GM12878 (cell line): ENCODE results near the gene HEG1. TPM values are rescaled to one million over a fixed set of nuclear protein-coding genes. Genes with fewer than 3 reads are reported as not detected.

ENCODE experiments used
- ATAC-seq: fragments of 200-7000 bp; cut with Tn5 transposase; 3 replicates; pipeline ENCODE4 v1.9.1; 2020; ENCODE audit warnings: mild to moderate bottlenecking, moderate library complexity
- BruUV-seq: library from RNA; stranded (reverse); fragments of 400-500 nt; replicated peaks from 2 replicates; lab custom pipeline; 2021; lab: Mats Ljungman, UMichigan
- CTCF ChIA-PET: fragments of 300-600 bp; sonication (Branson Sonifier 250); formaldehyde crosslinking; extraction: SDS; loops from one replicate; lab custom pipeline; 2021; ENCODE audit warnings: inconsistent platforms; lab: Yijun Ruan, JAX
- POLR2A ChIA-PET: fragments of 350-600 bp; formaldehyde crosslinking; extraction: SDS; loops from one replicate; lab custom pipeline; 2021; ENCODE audit warnings: inconsistent platforms; lab: Charles Lee
- RAD21 ChIA-PET: fragments of 300-600 bp; sonication (Branson Sonifier 250); formaldehyde crosslinking; loops from one replicate; lab custom pipeline; 2023; ENCODE audit warnings: antibody characterized with exemption; ENCODE audit not compliant: unreplicated experiment; lab: Charles Lee
- SMC1A ChIA-PET: fragments of 300-600 bp; sonication (Branson Sonifier 250); formaldehyde crosslinking; loops from one replicate; lab custom pipeline; 2023; ENCODE audit not compliant: unreplicated experiment, uncharacterized antibody; lab: Charles Lee
- DNase-seq: peaks from one replicate; pipeline ENCODE4 v3.0.0-alpha.2; 2011; ENCODE audit warnings: low read depth, low spot score
- FAIRE-seq: peaks from 3 replicates; lab custom pipeline; 2011; peaks lifted over from hg19 to GRCh38; lab: Jason Lieb, UNC
- H2AFZ ChIP-seq: 2 replicates; pipeline ENCODE4 v1.6.0; 2011; ENCODE audit warnings: low read depth, low read length, control low read depth; ENCODE audit not compliant: control insufficient read depth
- H3K27ac ChIP-seq: 2 replicates; pipeline ENCODE4 v1.5.1; 2011; ENCODE audit warnings: control low read depth; ENCODE audit not compliant: control insufficient read depth, insufficient read depth
- H3K27me3 ChIP-seq, 2 experiments: replicated peaks in 1 of 2; 2 replicates each; pipeline versions ENCODE4 v1.6.0 to v1.6.1; 2011; ENCODE audit warnings: low read length in 1 of 2; ENCODE audit not compliant: control insufficient read depth in 2 of 2, insufficient read depth in 2 of 2
- H3K36me3 ChIP-seq, 2 experiments: 2 replicates each; pipeline ENCODE4 v1.5.1; 2011; ENCODE audit warnings: low read length in 1 of 2; ENCODE audit not compliant: control insufficient read depth in 2 of 2, insufficient read depth in 2 of 2
- H3K4me1 ChIP-seq: 2 replicates; pipeline ENCODE4 v1.6.1; 2011; ENCODE audit warnings: mild to moderate bottlenecking, low read length, moderate library complexity, mixed read lengths; ENCODE audit not compliant: control insufficient read depth, insufficient read depth
- H3K4me2 ChIP-seq: 2 replicates; pipeline ENCODE4 v1.6.0; 2011; ENCODE audit warnings: control low read depth; ENCODE audit not compliant: control insufficient read depth, insufficient read depth
- H3K4me3 ChIP-seq: fragments of 200-600 bp; sonication (generic); 2 replicates; pipeline ENCODE4 v1.5.1; 2016
- H3K79me2 ChIP-seq: 2 replicates; pipeline ENCODE4 v1.6.0; 2011; ENCODE audit warnings: low read length; ENCODE audit not compliant: control insufficient read depth, insufficient read depth
- H3K9ac ChIP-seq: 2 replicates; pipeline ENCODE4 v1.8.0; 2011; ENCODE audit warnings: low read length, control low read depth, mixed read lengths; ENCODE audit not compliant: control insufficient read depth, insufficient read depth
- H3K9me3 ChIP-seq: replicated peaks from 3 replicates; pipeline ENCODE4 v1.5.1; 2011; ENCODE audit warnings: mild to moderate bottlenecking, low read length; ENCODE audit not compliant: control insufficient read depth, insufficient read depth
- H4K20me1 ChIP-seq: 2 replicates; pipeline ENCODE4 v1.6.0; 2011; ENCODE audit not compliant: control insufficient read depth, insufficient read depth
- ATF2 ChIP-seq: IDR thresholded peaks from 2 replicates; pipeline ENCODE4 v1.6.1; 2012; ENCODE audit warnings: low read length, inconsistent platforms
- CHD2 ChIP-seq: IDR thresholded peaks from 2 replicates; pipeline ENCODE4 v1.6.1; 2011; ENCODE audit warnings: low read depth, low read length, improper control_type of control experiment, borderline replicate concordance
- CREB1 ChIP-seq: IDR thresholded peaks from 2 replicates; pipeline ENCODE4 v1.6.1; 2012; ENCODE audit warnings: low read depth, mild to moderate bottlenecking, inconsistent platforms
- DPF2 ChIP-seq: fragments of 450-650 bp; IDR thresholded peaks from 2 replicates; pipeline ENCODE4 v1.6.1; 2017; ENCODE audit warnings: mild to moderate bottlenecking
- FOXK2 ChIP-seq: fragments of 450-650 bp; IDR thresholded peaks from 2 replicates; pipeline ENCODE4 v1.6.1; 2017; ENCODE audit warnings: mild to moderate bottlenecking, moderate library complexity
- HCFC1 ChIP-seq: fragments of 150-350 bp; IDR thresholded peaks from 2 replicates; pipeline ENCODE4 v1.6.1; 2014; ENCODE audit warnings: low read length
- IRF4 ChIP-seq: IDR thresholded peaks from 2 replicates; pipeline ENCODE4 v1.6.1; 2011; ENCODE audit warnings: low read depth, low read length
- JUND ChIP-seq: IDR thresholded peaks from 2 replicates; pipeline ENCODE4 v1.6.1; 2012; ENCODE audit warnings: low read depth, mild to moderate bottlenecking, low read length, improper control_type of control experiment, moderate library complexity
- KDM1A ChIP-seq: fragments of 200-600 bp; sonication (generic); IDR thresholded peaks from 2 replicates; pipeline ENCODE4 v1.6.1; 2016; ENCODE audit warnings: borderline replicate concordance
- MYC ChIP-seq: IDR thresholded peaks from 2 replicates; pipeline ENCODE4 v1.6.1; 2011; ENCODE audit warnings: mild to moderate bottlenecking, low read length, moderate library complexity, inconsistent platforms; ENCODE audit not compliant: insufficient read depth, insufficient replicate concordance, insufficient read length, severe bottlenecking
- POLR2AphosphoS2 ChIP-seq: IDR thresholded peaks from 2 replicates; pipeline ENCODE4 v1.6.1; 2011; ENCODE audit warnings: low read depth, mild to moderate bottlenecking, low read length, improper control_type of control experiment, moderate library complexity
- RFX5 ChIP-seq: IDR thresholded peaks from 2 replicates; pipeline ENCODE4 v1.6.1; 2011; ENCODE audit warnings: low read depth, low read length, improper control_type of control experiment
- SMARCA5 ChIP-seq: fragments of 450-650 bp; IDR thresholded peaks from 2 replicates; pipeline ENCODE4 v1.6.1; 2017; ENCODE audit warnings: mild to moderate bottlenecking
- SMC3 ChIP-seq: IDR thresholded peaks from 2 replicates; pipeline ENCODE4 v1.6.1; 2011; ENCODE audit warnings: low read length, improper control_type of control experiment, borderline replicate concordance
- SP1 ChIP-seq: IDR thresholded peaks from one replicate; pipeline ENCODE4 v1.6.1; 2011; ENCODE audit warnings: low read depth, low read length
- TCF7 ChIP-seq: IDR thresholded peaks from 2 replicates; pipeline ENCODE4 v1.6.1; 2014; ENCODE audit warnings: antibody characterized with exemption, borderline replicate concordance
- ZSCAN29 ChIP-seq: fragments of 450-650 bp; IDR thresholded peaks from 2 replicates; pipeline ENCODE4 v1.6.1; 2017; ENCODE audit warnings: mild to moderate bottlenecking, moderate library complexity
- WGBS: methylation state at CpG from one replicate; pipeline ENCODE4 v1.1.6; 2016; ENCODE audit warnings: low lambda C conversion rate; ENCODE audit not compliant: insufficient replicate concordance, insufficient coverage; ENCODE audit errors: missing lambda C conversion rate; 5-methylcytosine and 5-hydroxymethylcytosine counted together
- in situ Hi-C: fragments of 300-500 bp; cut with MboI; formaldehyde crosslinking; loops from 9 replicates; pipeline ENCODE4 v1.14.3; 2018; ENCODE audit warnings: mixed read lengths
- intact Hi-C: fragments of 100-400 bp; cut with micrococcal nuclease; formaldehyde crosslinking; loops from one replicate; pipeline ENCODE4 v1.14.2; 2022; ENCODE audit not compliant: unreplicated experiment
- polyA plus RNA-seq, 11 experiments: library from polyadenylated mRNA; depleted of rRNA in 4 of 11; unstranded in 6 of 11; stranded (reverse) in 5 of 11; fragments of >200 nt; fragmentation: Nextera tagmentation in 4 of 11; fragmentation: Illumina TruSeq in 1 of 11; extraction: Ambion mirVana in 4 of 11; extraction: Trizol in 1 of 11; gene quantifications; 1 replicate in 1 of 11; 2 replicates in 10 of 11; pipeline versions ENCODE4 v1.2.1 to v1.2.3, GENCODE V29; 2011 to 2016; ENCODE audit warnings: inconsistent platforms in 2 of 11, missing spikeins in 2 of 11, low read depth in 1 of 11
- total RNA-seq, 4 experiments: library from RNA; depleted of rRNA in 3 of 4; stranded (reverse); fragments of >200 nt in 3 of 4; fragmentation: Illumina TruSeq in 1 of 4; extraction: Trizol in 1 of 4; gene quantifications; 2 replicates each; pipeline versions ENCODE4 v1.2.1 to v1.2.3, GENCODE V29; 2013 to 2021

Gene HEG1
- total and polyA plus RNA-seq, 10 of the 15 experiments (the other 5 are each of a cell fraction or from before 2014, with no cell fraction given) = 2.2 to 32.1 (median 7.6) TPM

- ATAC-seq = no peak
- Histone ChIP-seq H3K9me3 (no peaks in the 10 kb centered on the region; the same call in 2 of the 3 replicates), H3K4me3 (no peak overlapping the region), H2AFZ (no peak overlapping the region), H3K9ac (no peak overlapping the region), H3K79me2 (no peaks in the 10 kb centered on the region), H3K36me3 (no peaks in the 10 kb centered on the region), H3K4me1 (no peaks in the 10 kb centered on the region; the same call in 1 of the 2 replicates), H3K27ac (no peak overlapping the region), H3K27me3 (no peaks in the 10 kb centered on the region; a peak in 1 of 4 replicates), H3K4me2 (no peak overlapping the region), H4K20me1 (no peaks in the 10 kb centered on the region)
- ChIA-PET CTCF (interaction anchor here (0.7 to 1.7 kb wide), 4 partner anchors 10 to 38 kb away, joined by 3 to 5 read pairs (median 5); no protein-coding TSS in a partner anchor), SMC1A (interaction anchor here (1.3 to 1.7 kb wide), 4 partner anchors 9 to 177 kb away, joined by 3 to 4 read pairs (median 4); no protein-coding TSS in a partner anchor), POLR2A (no interaction called here), RAD21 (interaction anchor here (1.2 to 1.4 kb wide), 2 partner anchors 12 to 179 kb away, joined by 3 to 4 read pairs; no protein-coding TSS in a partner anchor)
- WGBS = 46% methylated on average over 4 of the region's 4 CpGs
- no peak for TF ChIP-seq CHD2
- TF ChIP-seq SMC3 = no peak
- no peak for TF ChIP-seq ZSCAN29
- TF ChIP-seq IRF4 = no peak
- TF ChIP-seq FOXK2 = no peak
- no peak for TF ChIP-seq SP1
- no peak for TF ChIP-seq ATF2
- TF ChIP-seq TCF7 = no peak
- no peak for TF ChIP-seq DPF2
- no peak for TF ChIP-seq KDM1A
- TF ChIP-seq RFX5 = no peak
- TF ChIP-seq HCFC1 = no peak
- TF ChIP-seq MYC = no peak
- TF ChIP-seq JUND = no peak
- TF ChIP-seq CREB1 = no peak
- TF ChIP-seq POLR2AphosphoS2 = no peak
- TF ChIP-seq SMARCA5 = no peak
- DNase-seq = no peak
- intact Hi-C loops (no loop called here), in situ Hi-C loops (no loop called here)
- no peak for FAIRE-seq
- no TSS peak for BruUV-seq
These were observed 116.1 kb downstream of the HEG1 start for GRCh38 chr3:124939661-124940060.
